ACC112 (cell line): ENCODE measurements around the gene RNF222.
"Not testable (repeated sequence)": the region's sequence is repeated elsewhere in the genome, so short reads cannot be mapped to it uniquely, and the experiment has no call there.

Experiments
- H2AFZ ChIP-seq: fragments of 200-600 bp; sonication (generic); one replicate; pipeline ENCODE4 v1.6.0; 2017; ENCODE audit warnings: antibody characterized with exemption, low read length; ENCODE audit not compliant: unreplicated experiment
- H3K27ac ChIP-seq: fragments of 200-600 bp; sonication (generic); 2 replicates; pipeline ENCODE4 v1.5.1; 2014; ENCODE audit warnings: low read depth, mild to moderate bottlenecking, antibody characterized with exemption, low read length, moderate library complexity
- H3K27me3 ChIP-seq: fragments of 200-600 bp; sonication (generic); 2 replicates; pipeline ENCODE4 v1.6.1; 2014; ENCODE audit warnings: mild to moderate bottlenecking, antibody characterized with exemption, low read length, moderate library complexity, mixed read lengths; ENCODE audit not compliant: insufficient read depth
- H3K36me3 ChIP-seq: fragments of 200-600 bp; sonication (generic); 2 replicates; pipeline ENCODE4 v1.6.1; 2016; ENCODE audit warnings: mild to moderate bottlenecking, antibody characterized with exemption, low read length, moderate library complexity, mixed read lengths; ENCODE audit not compliant: insufficient read depth
- H3K4me1 ChIP-seq: fragments of 200-600 bp; sonication (generic); one replicate; pipeline ENCODE4 v1.6.1; 2016; ENCODE audit warnings: low read length, mixed read lengths; ENCODE audit not compliant: insufficient read depth, unreplicated experiment, control insufficient read depth
- H3K4me3 ChIP-seq: fragments of 200-600 bp; sonication (generic); 2 replicates; pipeline ENCODE4 v1.5.1; 2014; ENCODE audit warnings: mild to moderate bottlenecking, low read depth, low read length
- H3K79me2 ChIP-seq: fragments of 200-600 bp; sonication (generic); one replicate; pipeline ENCODE4 v1.6.0; 2016; ENCODE audit warnings: low read length; ENCODE audit not compliant: control insufficient read depth, unreplicated experiment, insufficient read depth

Gene RNF222

DNA sequence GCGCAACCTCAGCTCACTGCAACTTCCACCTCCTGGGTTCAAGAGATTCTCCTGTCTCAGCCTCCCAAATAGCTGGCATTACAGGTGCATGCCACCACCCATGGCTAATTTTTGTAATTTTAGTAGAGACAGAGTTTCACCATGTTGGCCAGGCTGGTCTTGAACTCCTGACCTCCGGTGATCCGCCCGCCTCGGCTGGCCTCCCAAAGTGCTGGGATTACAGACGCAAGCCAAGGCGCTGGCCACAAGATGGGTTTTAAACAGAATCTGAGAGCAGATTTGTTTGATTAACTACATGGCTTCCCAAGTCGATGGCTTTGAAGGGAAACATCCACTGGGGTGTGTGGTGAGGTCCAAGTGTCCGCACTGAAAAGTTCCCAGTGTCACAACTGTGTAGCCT is 3.1 kb downstream of the RNF222 start:
- H3K79me2 ChIP-seq, H3K4me3 ChIP-seq, H2AFZ ChIP-seq, H3K36me3 ChIP-seq, H3K4me1 ChIP-seq, H3K27ac ChIP-seq: not testable (repeated sequence)
- peaks cover 45% of the 10 kb centered on the region for H3K27me3 ChIP-seq

DNA sequence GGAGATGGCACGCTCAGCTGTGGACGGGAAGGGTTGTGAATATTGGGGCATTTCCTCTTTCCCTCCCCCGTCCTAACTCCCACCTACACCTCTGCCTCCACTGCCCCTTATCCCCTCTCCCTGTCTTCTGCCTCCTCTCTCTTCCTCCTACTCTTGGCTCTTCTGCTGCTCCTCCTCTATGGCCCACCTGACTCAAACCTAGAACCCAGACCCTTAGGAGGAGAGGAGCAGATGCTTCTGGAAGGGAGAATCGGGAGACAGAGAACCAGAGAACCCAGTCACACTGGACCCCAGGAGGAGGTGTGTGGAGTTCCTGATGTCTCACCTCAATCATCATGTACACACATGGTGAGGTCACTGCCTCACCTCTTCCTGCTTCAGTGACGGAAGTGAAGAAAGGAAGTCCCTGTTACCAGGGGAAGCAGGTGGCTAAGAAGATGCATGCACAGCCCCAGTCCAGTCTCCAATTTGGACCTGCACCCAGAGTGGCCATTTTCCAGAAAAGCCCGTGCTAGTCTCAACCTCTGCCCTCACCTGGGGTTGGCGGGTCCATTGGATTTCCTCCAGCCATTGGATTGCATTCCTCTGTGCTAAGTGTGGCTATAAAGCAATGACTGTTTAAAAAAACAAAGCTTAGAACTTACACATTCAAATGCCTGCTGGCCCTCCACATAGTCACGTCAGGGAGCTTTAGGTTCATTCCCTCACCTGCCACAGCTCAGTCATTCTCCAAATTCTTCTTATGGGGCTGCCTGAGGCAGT is 4.0 kb downstream of the RNF222 start:
- peaks cover 42% of the 10 kb centered on the region for H3K27me3 ChIP-seq
- H3K4me1 ChIP-seq = peaks cover 5% of the 10 kb centered on the region
- no peak overlapping the region for H3K4me3 ChIP-seq
- H3K79me2 ChIP-seq = no peaks in the 10 kb centered on the region
- no peaks in the 10 kb centered on the region for H3K36me3 ChIP-seq
- no peak overlapping the region for H2AFZ ChIP-seq
- no peak overlapping the region for H3K27ac ChIP-seq

DNA sequence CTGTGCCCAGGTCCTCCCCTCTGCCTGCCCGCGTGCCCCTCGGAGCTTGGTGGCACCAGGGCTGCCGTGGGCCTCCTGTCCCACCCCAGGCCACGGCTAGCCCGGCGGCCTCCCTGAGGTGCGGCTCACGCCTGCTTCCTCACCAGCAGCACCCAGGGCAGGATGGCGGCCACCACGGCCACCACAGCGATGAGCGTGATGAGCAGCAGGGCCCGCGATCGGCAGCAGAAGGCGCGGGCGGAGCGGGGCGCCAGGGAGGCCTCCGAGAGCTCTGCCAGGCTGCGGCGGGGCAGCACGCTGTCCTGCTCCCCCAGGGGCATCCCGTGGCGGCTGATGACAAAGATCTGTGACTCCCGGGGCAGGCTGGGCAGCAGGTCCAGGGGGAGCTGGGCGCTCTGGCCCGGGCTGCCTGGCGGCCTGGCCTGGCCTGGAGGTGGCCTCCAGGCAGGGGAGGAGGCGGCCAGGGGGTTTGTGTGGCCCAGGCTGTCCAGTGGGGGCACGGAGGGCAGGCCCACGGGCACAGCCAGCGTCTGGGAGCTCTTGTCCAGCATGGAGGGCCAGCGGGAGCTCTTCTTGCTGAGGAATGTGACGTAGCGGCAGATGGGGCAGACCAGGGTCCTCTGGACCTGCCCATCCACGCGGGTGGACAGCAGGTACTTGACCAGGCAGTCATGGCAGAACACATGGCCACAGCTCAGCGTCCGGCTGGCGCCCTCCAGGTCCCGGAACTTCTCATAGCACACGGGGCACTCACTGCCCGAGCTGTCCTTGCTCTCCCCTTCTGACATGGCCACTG is 4.8 kb downstream of the RNF222 start:
- Histone ChIP-seq H3K27me3 (peaks cover 34% of the 10 kb centered on the region), H3K27ac (no peak overlapping the region), H2AFZ (no peak overlapping the region), H3K4me1 (peaks cover 5% of the 10 kb centered on the region), H3K79me2 (no peaks in the 10 kb centered on the region), H3K4me3 (no peak overlapping the region), H3K36me3 (no peaks in the 10 kb centered on the region)

DNA sequence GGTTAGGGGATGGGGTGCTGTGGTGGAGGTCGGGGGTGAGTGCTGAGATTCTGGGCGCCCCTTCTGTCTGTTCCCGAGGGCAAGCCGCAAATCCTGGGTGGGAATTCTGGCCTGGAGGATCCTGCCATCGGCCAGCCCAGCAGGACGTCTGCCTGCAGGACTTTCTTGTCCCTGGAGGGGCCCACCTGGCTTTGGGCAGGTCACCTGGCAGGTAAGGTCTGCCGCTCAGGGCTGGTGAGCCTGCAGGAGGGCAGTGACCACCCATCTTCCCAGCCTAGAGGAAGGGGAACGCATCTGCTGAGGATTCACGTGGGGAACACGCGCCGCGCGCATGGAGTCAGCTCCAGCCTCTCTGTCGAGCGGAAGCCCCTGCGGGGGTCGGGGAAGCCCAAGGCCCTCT is 5.4 kb downstream of the RNF222 start:
- Histone ChIP-seq H3K27ac (no peak overlapping the region), H3K27me3 (peaks cover 29% of the 10 kb centered on the region), H3K4me1 (peaks cover 5% of the 10 kb centered on the region), H3K4me3 (no peak overlapping the region), H3K79me2 (no peaks in the 10 kb centered on the region), H3K36me3 (no peaks in the 10 kb centered on the region), H2AFZ (no peak overlapping the region)

DNA sequence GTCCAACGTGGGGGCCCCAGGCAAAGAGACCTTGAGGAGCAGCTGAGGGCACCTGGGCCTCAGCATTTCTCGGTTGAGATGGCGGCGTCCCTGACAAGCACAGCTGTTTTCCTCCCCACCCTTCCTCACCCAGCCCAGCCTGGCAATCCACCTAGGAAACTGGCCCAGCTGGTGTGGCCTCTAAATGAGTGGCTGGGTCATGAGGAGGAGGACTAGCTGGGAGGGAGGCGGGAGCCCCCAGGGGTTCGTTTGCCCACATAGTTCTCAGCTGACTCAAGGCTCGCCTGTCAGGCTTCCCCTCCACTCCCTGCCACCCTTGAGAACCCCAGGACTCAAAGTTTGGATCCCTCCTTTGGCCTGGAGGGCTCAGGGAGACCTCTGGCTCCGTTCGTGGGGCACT is 5.9 kb downstream of the RNF222 start:
- Histone ChIP-seq H2AFZ (no peak overlapping the region), H3K27me3 (peaks cover 23% of the 10 kb centered on the region), H3K4me1 (peaks cover 5% of the 10 kb centered on the region), H3K79me2 (no peaks in the 10 kb centered on the region), H3K36me3 (no peaks in the 10 kb centered on the region), H3K27ac (no peak overlapping the region), H3K4me3 (no peak overlapping the region)

DNA sequence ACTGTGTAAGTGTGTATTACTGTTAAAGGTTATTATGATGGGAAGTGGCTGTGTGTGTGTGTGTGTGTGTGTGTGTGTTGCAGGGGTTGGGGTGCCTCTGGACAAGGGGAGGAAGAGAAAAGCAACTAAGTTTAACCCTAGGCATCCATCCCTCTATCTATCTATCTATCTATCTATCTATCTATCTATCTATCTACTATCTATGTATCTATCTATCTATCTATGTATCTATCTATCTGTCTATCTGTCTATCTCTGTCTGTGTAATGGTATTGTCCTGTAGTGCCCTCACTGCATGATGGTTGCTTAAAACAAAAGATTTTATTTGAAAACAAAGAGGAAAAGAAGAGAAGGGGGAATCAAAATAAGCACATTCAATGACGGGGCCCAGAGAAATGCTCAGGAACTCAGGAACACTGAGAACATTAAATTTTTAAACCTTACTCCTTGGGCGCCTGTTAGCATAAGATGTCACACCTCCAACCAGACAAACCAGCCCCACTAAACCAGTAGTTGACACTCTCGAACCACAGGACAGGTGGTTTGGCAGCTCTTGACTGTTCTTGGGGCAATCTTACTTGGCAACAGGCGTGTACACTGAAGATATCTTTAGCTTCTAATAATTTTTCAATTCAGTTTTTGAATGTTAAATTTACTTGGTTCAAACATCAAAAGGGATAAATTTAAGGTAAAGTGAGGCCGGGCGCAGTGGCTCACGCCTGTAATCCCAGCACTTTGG is 9.5 kb downstream of the RNF222 start:
- Histone ChIP-seq H2AFZ (no peak overlapping the region), H3K36me3 (no peaks in the 10 kb centered on the region), H3K4me3 (no peak overlapping the region), H3K27ac (no peak overlapping the region), H3K27me3 (no peaks in the 10 kb centered on the region), H3K79me2 (no peaks in the 10 kb centered on the region), H3K4me1 (peaks cover 14% of the 10 kb centered on the region)

DNA sequence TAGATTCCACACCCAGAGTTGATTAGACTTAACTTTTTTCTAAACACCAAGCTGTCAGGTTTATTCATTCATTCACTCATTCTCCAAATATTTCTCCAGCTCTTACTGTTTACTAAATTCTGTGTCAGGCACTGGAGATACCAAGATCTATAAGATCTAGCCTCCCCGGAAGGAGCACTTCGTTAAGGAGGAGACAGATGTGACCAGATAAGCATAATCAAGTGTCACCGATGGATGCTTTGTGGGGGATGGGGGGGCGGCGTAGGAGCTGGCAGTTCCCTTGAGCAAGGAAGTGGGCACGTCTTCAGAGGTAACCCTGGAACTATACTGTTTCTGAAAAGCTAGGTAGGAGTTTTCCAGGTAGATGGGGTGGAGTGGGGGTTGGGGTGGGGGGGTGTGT is 10.8 kb downstream of the RNF222 start:
- Histone ChIP-seq H2AFZ (no peak overlapping the region), H3K79me2 (peaks cover 12% of the 10 kb centered on the region), H3K4me3 (no peak overlapping the region), H3K36me3 (0 out of 2 replicates have a peak, but pooled peaks cover 4% of the 10 kb centered on the region), H3K4me1 (peaks cover 14% of the 10 kb centered on the region), H3K27ac (no peak overlapping the region), H3K27me3 (no peaks in the 10 kb centered on the region)

DNA sequence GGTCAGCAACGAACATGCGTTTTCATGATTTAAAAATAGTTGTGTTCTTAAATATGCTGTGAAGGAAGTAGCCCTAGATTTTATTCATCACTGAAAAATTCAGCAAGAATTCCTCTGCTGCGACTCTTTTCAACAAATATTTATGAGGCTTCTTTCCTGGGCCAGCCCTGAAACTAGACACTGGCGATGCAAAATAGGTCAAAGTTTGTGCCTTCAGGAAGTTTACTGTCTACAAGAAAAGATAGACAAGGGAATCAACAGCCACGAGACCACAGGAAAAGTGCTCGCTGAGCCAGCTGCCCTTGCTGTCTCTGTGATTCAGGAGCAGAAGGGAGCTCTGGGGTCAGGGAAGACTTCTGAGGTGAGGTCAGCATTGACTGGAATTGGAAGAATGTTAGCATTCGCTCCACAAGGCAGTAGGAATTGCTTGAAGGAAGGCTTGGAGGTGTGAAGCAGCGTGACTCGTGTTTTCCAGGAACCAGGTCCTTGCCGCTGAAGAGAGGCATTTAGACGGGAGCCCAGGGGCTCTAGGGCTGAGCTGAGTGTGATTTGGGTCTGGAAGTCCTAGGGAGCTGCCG is 12.7 kb downstream of the RNF222 start:
- H2AFZ ChIP-seq = no peak overlapping the region
- H3K36me3 ChIP-seq = peaks cover 21% of the 10 kb centered on the region
- H3K4me3 ChIP-seq = peak overlapping the region; percentile 94
- H3K27ac ChIP-seq = peak overlapping the region; percentile 76
- peaks cover 31% of the 10 kb centered on the region for H3K79me2 ChIP-seq
- H3K4me1 ChIP-seq = peaks cover 31% of the 10 kb centered on the region
- H3K27me3 ChIP-seq = no peaks in the 10 kb centered on the region

DNA sequence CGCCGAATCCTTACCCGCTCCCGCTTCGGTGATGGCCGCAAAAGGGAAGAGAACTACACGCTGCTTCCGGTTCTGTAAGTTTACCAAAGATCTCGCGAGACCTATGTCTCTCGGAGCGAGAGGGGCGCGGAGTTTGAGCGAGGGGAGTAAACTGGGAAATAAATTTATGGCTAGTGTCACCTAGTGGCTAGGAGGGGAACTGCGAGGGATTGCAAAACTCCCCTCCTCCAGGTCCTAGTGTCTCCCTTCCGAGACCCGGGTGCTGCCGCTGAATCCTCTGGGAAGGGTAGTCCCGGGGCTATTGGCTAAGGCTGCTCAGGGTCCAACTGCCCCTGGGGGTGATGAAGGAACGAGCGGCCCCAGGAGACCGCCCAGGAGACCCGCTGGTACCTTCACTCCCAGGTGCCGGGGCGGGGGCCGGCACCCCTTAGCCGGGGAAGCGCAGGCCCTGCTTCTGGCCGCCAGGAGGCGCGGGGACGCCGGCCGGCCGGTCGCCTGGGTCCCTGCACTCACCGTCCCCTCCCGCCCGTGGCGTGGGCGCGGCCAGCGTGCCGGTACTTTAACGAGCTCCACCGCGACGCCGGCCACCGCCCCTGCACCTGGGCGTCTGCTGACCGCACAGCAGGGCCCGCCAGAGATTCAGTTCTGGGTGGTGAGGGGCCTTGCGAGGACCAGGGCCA is 14.3 kb downstream of the RNF222 start, which contains the start of gene RPL26:
Gene RPL26, minus strand, starts transcription at position 51 of the 680 bp plus-strand sequence. CDS start 883 bp downstream, outside the sequence.
- H3K27ac ChIP-seq = peak within 1 kb of the TSS; percentile 72
- peaks cover 32% of the 10 kb centered on the region for H3K36me3 ChIP-seq
- peak within 1 kb of the TSS; percentile 87 for H2AFZ ChIP-seq
- peak within 1 kb of the TSS; percentile 94 for H3K4me3 ChIP-seq
- H3K79me2 ChIP-seq = peaks cover 45% of the 10 kb centered on the region
- peaks cover 32% of the 10 kb centered on the region for H3K4me1 ChIP-seq
- H3K27me3 ChIP-seq = no peaks in the 10 kb centered on the region

DNA sequence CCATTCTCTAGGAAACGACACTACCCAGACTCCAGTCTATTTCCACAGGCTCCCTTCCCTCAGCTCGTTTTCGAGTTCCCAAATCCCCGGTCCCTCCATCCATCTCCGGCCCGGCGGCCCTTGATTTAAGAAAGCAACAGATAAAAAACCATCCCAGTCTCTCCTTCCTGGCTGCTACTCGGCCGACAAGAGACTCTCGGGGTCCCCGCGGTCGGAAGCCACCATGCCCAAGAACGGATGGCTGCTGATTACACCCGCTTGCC is 14.8 kb downstream of the RNF222 start:
- H2AFZ ChIP-seq = no peak overlapping the region

More for the DNA sequence above, 14.8 kb downstream of the RNF222 start:
- peaks cover 45% of the 10 kb centered on the region for H3K79me2 ChIP-seq
- H3K36me3 ChIP-seq = peaks cover 32% of the 10 kb centered on the region
- peaks cover 32% of the 10 kb centered on the region for H3K4me1 ChIP-seq
- H3K4me3 ChIP-seq = peak overlapping the region; percentile 94
- H3K27ac ChIP-seq = peak overlapping the region; percentile 72
- H3K27me3 ChIP-seq = no peaks in the 10 kb centered on the region
